Right lobe of liver (tissue), 6 donors: ENCODE data around the gene TOM1. TPM values are rescaled to one million over a fixed set of nuclear protein-coding genes. Genes with fewer than 3 reads are reported as not detected.

Experiments used
- ATAC-seq, 4 donors: fragments of 200-7000 bp; cut with Tn5 transposase; one replicate each; pipeline ENCODE4 v1.9.1; 2020; ENCODE audit warnings: mild to moderate bottlenecking in 4 of 4, moderate library complexity in 4 of 4
- DNase-seq, 3 donors: peaks; one replicate each; pipeline ENCODE4 v3.0.0-alpha.2; 2020
- H3K27ac ChIP-seq, 3 donors: fragments of 200-600 bp; one replicate each; pipeline ENCODE4 v1.8.0; 2022
- H3K27me3 ChIP-seq, 2 donors: fragments of 200-600 bp; one replicate each; pipeline ENCODE4 v1.8.0; 2022
- H3K36me3 ChIP-seq, 4 donors: fragments of 200-600 bp; sonication (generic) in 1 of 4; one replicate each; pipeline versions ENCODE4 v1.5.1 to v1.8.0; 2017 to 2022; ENCODE audit warnings: control low read depth in 1 of 4
- H3K4me1 ChIP-seq, 4 donors: fragments of 200-600 bp; sonication (generic) in 1 of 4; one replicate each; pipeline versions ENCODE4 v1.5.1 to v1.8.0; 2017 to 2022; ENCODE audit warnings: control low read depth in 1 of 4
- H3K4me3 ChIP-seq, 3 donors: fragments of 200-600 bp; one replicate each; pipeline ENCODE4 v1.8.0; 2022
- H3K9me3 ChIP-seq, 4 donors: fragments of 200-600 bp; sonication (generic) in 1 of 4; one replicate each; pipeline versions ENCODE4 v1.5.1 to v1.8.0; 2017 to 2022; ENCODE audit warnings: control low read depth in 1 of 4
- POLR2A ChIP-seq: fragments of 450-650 bp; IDR thresholded peaks from one replicate; pipeline ENCODE4 v1.6.1; 2017; ENCODE audit warnings: antibody characterized with exemption, mild to moderate bottlenecking
- WGBS: methylation state at CpG from one replicate; pipeline ENCODE4 v1.1.6; 2018; ENCODE audit warnings: low coverage, low lambda C conversion rate; ENCODE audit not compliant: insufficient coverage; ENCODE audit errors: missing lambda C conversion rate; 5-methylcytosine and 5-hydroxymethylcytosine counted together
- intact Hi-C, 2 donors: fragments of 100-400 bp; cut with DNase I; formaldehyde crosslinking; loops; one replicate each; pipeline versions ENCODE4 v1.11.2 to v1.14.1; 2022
- total RNA-seq, 6 experiments: library from RNA; depleted of rRNA in 2 of 6; stranded (reverse); fragments of >200 nt in 2 of 6; fragmentation: NEBNext Ultra II Directional in 3 of 6; extraction: Animal tissue kit (Norgen Biotek cat#: 25700) in 3 of 6; gene quantifications; one replicate each; pipeline versions ENCODE4 v1.1.0 to v1.2.4, GENCODE V29; 2016 to 2023
- TF ChIP-seq, protein P1 (sequence below), 4 donors: fragments of 200-600 bp in 3 of 4; fragments of 450-650 bp in 1 of 4; IDR thresholded peaks; one replicate each; pipeline versions ENCODE4 v1.5.1 to v1.8.0; 2016 to 2022; ENCODE audit warnings: antibody characterized with exemption in 4 of 4, mild to moderate bottlenecking in 2 of 4
- donor health status: DM: no; HTN: yes; CAD: no.
- donor health status: DM: no; HTN: no; CAD: no.
- donor health status: DM: no; HTN: no; CAD: no.
- donor health status: DM: no; HTN: yes; CAD: no.
- donor health status: DM: no; HTN: yes; CAD: no.

TOM1 gene
- total RNA-seq, 6 experiments from 2014 or later, result 45.0 to 124 (median 54.0) TPM

- Histone ChIP-seq H3K4me3 (no peak overlapping the region), H3K9me3 (no peaks in the 10 kb centered on the region), H3K27ac (peak overlapping the region; percentile 24 to 44 (median 43)), H3K4me1 (peaks cover 0 to 22% (median 0%) of the 10 kb centered on the region in 4 donors), H3K36me3 (peaks cover 0 to under 1% (median 0%) of the 10 kb centered on the region in 4 donors), H3K27me3 (no peaks in the 10 kb centered on the region)
- intact Hi-C loops, result loop anchor here in 1 of 2 donors (5.0 to 10.0 kb wide), 2 partner anchors 62 to 230 kb away; no protein-coding TSS in a partner anchor
- WGBS, result 24% methylated on average over 7 of the region's 19 CpGs
- DNase-seq (peak; percentile 61 to 81 (median 78)), ATAC-seq (peak; percentile 8 to 30 (median 23))
- TF ChIP-seq, protein P1, sequence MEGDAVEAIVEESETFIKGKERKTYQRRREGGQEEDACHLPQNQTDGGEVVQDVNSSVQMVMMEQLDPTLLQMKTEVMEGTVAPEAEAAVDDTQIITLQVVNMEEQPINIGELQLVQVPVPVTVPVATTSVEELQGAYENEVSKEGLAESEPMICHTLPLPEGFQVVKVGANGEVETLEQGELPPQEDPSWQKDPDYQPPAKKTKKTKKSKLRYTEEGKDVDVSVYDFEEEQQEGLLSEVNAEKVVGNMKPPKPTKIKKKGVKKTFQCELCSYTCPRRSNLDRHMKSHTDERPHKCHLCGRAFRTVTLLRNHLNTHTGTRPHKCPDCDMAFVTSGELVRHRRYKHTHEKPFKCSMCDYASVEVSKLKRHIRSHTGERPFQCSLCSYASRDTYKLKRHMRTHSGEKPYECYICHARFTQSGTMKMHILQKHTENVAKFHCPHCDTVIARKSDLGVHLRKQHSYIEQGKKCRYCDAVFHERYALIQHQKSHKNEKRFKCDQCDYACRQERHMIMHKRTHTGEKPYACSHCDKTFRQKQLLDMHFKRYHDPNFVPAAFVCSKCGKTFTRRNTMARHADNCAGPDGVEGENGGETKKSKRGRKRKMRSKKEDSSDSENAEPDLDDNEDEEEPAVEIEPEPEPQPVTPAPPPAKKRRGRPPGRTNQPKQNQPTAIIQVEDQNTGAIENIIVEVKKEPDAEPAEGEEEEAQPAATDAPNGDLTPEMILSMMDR (IDR thresholded peaks at IDR 0.05), result peak; percentile 12 to 47 (median 41)
- TF ChIP-seq POLR2A, result peak; percentile 33
Observed at GRCh38 chr22:35352214-35353111, 52.8 kb downstream of the TOM1 start.

DNA sequence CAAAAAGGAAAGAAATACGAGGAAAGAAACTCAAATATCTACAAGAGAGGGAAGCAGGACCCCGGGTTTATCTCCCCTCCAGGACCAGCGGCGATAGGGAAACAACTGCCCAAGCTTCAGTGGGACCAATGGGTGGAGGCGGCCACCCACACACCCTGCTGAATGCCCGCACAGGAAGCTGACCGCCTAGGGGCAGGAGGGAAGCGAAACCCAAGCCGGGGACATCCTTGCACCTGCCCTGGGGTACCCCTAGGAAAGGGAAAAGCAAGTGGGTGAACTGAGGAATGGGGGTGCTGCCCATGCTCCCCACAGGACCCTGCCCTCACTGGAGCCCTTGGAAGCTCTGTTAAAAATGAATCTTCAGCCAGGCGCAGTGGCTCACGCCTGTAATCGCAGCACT lies 53.6 kb downstream of the TOM1 start:
- H3K36me3 ChIP-seq, result no peaks in the 10 kb centered on the region
- peaks cover 0 to 22% (median 0%) of the 10 kb centered on the region in 4 donors for H3K4me1 ChIP-seq
- ATAC-seq (no peak), DNase-seq (peak in 1 of 3 donors; percentile 50)
- no peak overlapping the region for H3K4me3 ChIP-seq
- H3K9me3 ChIP-seq, result no peaks in the 10 kb centered on the region
- H3K27me3 ChIP-seq, result no peaks in the 10 kb centered on the region
- intact Hi-C loops, result loop anchor here in 1 of 2 donors (5.0 to 10.0 kb wide), 2 partner anchors 61 to 229 kb away; no protein-coding TSS in a partner anchor
- H3K27ac ChIP-seq, result peak overlapping the region in 2 of 3 donors; percentile 37 to 43
- TF ChIP-seq, protein P1 (IDR thresholded peaks at IDR 0.05), result no peak
- no peak for TF ChIP-seq POLR2A
- 26% methylated on average over 5 of the region's 12 CpGs for WGBS

DNA sequence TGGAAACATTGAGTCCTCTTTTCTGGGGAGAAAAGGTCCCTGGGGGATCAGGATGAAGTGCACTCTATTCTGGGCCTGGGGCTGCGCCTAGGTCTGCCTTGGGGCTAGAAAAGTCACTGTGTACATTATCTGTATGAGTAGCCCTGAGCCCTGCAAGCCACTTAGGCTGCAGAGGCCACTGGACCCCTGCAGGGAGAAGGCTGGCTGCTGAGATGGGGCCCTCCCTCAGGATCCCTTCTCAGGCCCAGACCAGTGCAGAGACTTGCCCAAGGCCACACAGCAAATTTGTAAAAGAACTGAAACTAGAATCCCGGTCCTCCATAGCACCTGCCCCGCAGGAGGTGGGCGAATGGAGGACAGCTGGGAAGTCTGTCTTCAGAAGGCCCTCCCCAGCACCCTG lies 54.4 kb downstream of the TOM1 start:
- H3K9me3 ChIP-seq, result no peaks in the 10 kb centered on the region
- DNase-seq, result no peak
- no peak for ATAC-seq
- TF ChIP-seq POLR2A, result no peak
- TF ChIP-seq, protein P1 (IDR thresholded peaks at IDR 0.05), result no peak
- no peaks in the 10 kb centered on the region for H3K27me3 ChIP-seq
- WGBS, result 92% methylated on average over 2 of the region's 4 CpGs
- intact Hi-C loops, result loop anchor here in 1 of 2 donors (5.0 to 10.0 kb wide), 2 partner anchors 61 to 228 kb away; no protein-coding TSS in a partner anchor
- peaks cover 0 to 22% (median 0%) of the 10 kb centered on the region in 4 donors for H3K4me1 ChIP-seq
- no peaks in the 10 kb centered on the region for H3K36me3 ChIP-seq
- no peak overlapping the region for H3K4me3 ChIP-seq
- H3K27ac ChIP-seq, result no peak overlapping the region

DNA sequence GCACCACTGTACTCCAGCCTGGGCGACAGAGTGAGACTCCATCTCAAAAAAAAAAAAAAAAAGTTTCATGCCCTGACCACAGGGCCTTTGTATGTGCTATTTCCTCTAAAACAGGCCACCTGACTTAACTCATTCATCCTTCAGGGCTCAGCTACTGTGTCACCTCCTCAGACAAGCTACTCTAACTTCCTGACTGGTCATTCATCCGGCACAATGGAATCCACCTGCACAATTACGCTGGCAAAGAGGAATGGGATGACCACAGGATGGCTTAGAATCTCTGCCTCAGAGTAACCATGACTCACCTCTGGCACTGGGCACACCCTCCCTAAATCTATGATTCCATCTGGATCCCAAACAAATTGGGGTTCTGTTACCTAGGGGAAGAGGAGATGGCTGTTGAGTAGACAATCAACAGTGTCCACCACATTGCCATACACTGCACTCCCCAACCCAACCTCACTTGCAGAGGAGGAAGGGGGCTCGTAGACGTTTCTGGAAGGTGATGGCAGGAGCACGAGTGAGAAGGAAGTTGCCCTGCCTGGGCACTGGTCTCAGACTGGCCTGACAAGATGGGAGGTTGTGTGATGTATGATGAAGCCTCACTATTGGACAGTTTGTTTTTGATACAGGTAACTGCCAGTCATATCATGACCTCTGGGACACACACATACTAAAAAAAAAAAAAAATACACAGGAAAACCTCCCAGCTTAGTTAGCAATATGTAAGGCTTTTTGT lies 58.4 kb downstream of the TOM1 start:
- WGBS, result 50% methylated on average over 3 of the region's 6 CpGs
- no peaks in the 10 kb centered on the region for H3K36me3 ChIP-seq
- no peak overlapping the region for H3K27ac ChIP-seq
- peaks cover 0 to 3% (median 0%) of the 10 kb centered on the region in 4 donors for H3K4me1 ChIP-seq
- H3K27me3 ChIP-seq, result no peaks in the 10 kb centered on the region
- H3K4me3 ChIP-seq, result no peak overlapping the region
- no peaks in the 10 kb centered on the region for H3K9me3 ChIP-seq
- intact Hi-C loops, result loop anchor here in 1 of 2 donors (10.0 kb wide), 1 partner anchor 57 kb away; no protein-coding TSS in a partner anchor
- no peak for ATAC-seq
- TF ChIP-seq, protein P1 (IDR thresholded peaks at IDR 0.05), result no peak
- no peak for TF ChIP-seq POLR2A
- no peak for DNase-seq
